ENCODE data around the gene WNK4.

WNK4 gene

GRCh38 chr17:42833767-42834422 is 53.5 kb downstream of the WNK4 start:
- in situ Hi-C loops (cut with MboI; ENCODE audit: low sequenced_read_pairs), result loop anchor here (5.0 kb wide), 1 partner anchor 93 kb away; no protein-coding TSS in a partner anchor

- in situ Hi-C loops (cut with MboI; ENCODE audit: low sequenced_read_pairs), result no loop called here
Measured at GRCh38 chr17:42835732-42836131, 55.3 kb downstream of the WNK4 start.

- in situ Hi-C loops (cut with MboI; ENCODE audit: low sequenced_read_pairs), result no loop called here
Measured at GRCh38 chr17:42841975-42842685, 61.7 kb downstream of the WNK4 start.

GRCh38 chr17:42843358-42843934 is 63.0 kb downstream of the WNK4 start:
- in situ Hi-C loops (cut with MboI; ENCODE audit: low sequenced_read_pairs), result no loop called here

- in situ Hi-C loops (cut with MboI; ENCODE audit: low sequenced_read_pairs), result no loop called here
Measured at GRCh38 chr17:42844271-42844670, 63.9 kb downstream of the WNK4 start, which contains the start of gene AOC2. TSS of gene AOC2 (plus strand) at chr17:42844580. CDS start at chr17:42844627, 47 bp downstream.

- in situ Hi-C loops (cut with MboI; ENCODE audit: low sequenced_read_pairs), result no loop called here
Measured at GRCh38 chr17:42844761-42845555, 64.5 kb downstream of the WNK4 start.

- in situ Hi-C loops (cut with MboI; ENCODE audit: low sequenced_read_pairs), result no loop called here
Measured at GRCh38 chr17:42845556-42845917, 65.1 kb downstream of the WNK4 start.

GRCh38 chr17:42845918-42846593 is 65.6 kb downstream of the WNK4 start:
- in situ Hi-C loops (cut with MboI; ENCODE audit: low sequenced_read_pairs), result no loop called here

Measured in HL-60/S4 treated with retinoic acid at 250 ng/mL for 4 days and 3 days (cell line).